ENCODE measurements around the gene RNH1.

DNA sequence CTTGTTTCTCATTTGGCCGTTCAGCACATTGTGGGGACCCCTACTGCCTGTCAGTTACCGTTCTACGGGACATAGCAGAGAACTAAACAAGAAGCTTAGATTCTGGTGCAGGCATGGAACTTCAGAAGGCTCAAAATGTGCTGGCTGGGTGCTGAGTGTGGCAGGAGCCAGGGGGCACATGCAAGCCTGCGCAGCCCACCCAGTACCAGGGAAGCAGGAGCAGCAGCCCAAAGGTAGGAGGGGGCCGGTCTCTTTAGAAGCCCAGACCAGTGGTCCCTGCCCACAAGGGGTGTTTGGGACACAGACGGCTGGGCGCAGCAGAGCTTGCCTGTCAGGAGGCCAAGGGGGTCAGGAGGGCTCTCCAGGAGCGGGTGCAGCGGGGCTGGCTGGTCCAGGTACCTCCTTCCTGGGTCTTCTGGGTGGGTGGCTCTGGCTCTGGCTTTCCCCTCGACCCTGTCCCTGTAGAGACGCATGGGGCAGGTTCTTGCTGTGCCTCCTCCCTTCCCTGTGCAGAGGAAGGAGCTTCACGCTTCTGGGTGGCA is 54.8 kb downstream of the RNH1 start:
- TF ChIP-seq, protein P1, sequence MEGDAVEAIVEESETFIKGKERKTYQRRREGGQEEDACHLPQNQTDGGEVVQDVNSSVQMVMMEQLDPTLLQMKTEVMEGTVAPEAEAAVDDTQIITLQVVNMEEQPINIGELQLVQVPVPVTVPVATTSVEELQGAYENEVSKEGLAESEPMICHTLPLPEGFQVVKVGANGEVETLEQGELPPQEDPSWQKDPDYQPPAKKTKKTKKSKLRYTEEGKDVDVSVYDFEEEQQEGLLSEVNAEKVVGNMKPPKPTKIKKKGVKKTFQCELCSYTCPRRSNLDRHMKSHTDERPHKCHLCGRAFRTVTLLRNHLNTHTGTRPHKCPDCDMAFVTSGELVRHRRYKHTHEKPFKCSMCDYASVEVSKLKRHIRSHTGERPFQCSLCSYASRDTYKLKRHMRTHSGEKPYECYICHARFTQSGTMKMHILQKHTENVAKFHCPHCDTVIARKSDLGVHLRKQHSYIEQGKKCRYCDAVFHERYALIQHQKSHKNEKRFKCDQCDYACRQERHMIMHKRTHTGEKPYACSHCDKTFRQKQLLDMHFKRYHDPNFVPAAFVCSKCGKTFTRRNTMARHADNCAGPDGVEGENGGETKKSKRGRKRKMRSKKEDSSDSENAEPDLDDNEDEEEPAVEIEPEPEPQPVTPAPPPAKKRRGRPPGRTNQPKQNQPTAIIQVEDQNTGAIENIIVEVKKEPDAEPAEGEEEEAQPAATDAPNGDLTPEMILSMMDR (IDR thresholded peaks at IDR 0.05) = no peak
- no peak for TF ChIP-seq POLR2AphosphoS5 (IDR thresholded peaks at IDR 0.05)
